ENCODE results near the gene CUX1.

The CUX1 gene

DNA sequence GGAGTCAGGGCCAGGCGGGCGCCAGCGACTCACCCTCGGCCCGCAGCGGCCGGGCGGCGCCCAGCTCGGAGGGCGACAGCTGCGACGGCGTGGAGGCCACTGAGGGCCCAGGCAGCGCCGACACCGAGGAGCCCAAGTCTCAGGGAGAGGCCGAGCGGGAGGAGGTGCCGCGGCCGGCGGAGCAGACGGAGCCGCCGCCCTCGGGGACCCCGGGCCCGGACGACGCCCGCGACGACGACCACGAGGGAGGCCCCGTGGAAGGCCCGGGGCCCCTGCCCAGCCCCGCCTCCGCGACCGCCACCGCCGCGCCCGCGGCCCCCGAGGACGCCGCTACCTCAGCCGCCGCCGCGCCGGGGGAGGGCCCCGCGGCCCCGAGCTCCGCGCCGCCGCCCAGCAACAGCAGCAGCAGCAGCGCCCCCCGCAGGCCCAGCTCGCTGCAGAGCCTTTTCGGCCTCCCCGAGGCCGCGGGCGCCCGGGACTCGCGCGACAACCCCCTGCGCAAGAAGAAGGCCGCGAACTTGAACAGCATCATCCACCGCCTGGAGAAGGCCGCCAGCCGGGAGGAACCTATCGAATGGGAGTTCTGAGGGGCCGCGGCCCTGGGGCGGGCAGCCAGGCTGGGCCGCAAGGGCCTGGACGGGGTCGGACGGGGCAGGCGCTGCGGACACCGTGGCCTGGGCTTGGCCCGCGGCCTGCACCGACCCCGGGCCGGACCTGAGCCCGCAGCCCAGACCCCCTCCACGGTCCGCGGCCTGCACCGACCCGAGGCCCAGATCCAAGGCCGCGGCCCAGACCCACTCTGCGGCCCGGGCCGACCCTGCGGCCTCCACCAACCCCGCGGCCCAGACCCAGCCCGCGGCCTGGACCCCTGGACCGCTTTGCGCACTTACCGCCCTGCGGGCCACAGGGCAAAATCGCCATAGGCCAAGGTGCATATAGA, 431.3 kb downstream of the CUX1 start:
- Mint-ChIP-seq H3K4me3 (no peak overlapping the region), H3K27ac (no peak overlapping the region)
- intact Hi-C loops (cut with micrococcal nuclease) = no loop called here

DNA sequence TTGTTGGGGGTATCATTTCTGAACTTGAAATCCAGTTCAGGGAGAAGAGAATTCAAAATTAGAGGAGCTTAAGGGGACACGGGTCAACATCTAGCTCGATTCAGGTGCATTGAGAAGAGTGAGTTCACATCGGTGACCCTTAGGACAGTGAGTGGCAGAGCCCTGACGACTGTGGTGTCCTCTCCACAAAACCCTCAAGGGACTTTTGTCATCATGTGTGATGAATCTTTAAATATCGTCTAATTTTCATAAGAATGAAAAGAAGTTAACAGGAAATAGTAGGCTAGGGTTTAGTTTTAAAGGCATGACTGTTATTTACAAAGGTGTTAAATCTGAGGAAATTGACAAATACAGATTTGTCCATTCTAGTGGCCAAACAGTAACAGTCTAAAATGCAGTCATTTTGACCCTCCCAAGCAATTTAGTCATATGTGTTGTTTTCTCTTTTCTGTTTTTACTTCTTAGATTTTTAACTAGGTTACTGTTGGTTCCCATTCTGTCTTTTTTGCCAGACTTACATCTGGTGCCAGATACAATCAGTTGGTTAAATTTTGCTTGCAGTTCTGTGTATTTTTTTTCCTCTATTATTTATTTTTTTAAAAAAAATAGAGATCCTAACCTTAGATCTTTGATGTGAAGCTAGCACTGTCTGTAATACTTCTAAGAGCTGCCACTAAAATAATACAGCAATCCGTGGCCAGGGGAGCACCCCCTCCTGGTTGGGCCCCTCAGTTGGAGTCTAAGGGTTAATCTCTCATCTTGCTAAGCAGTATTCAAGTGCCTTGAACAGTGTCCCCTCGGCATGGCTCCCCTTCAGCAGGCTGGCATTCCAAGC, 434.3 kb downstream of the CUX1 start:
- intact Hi-C loops (cut with micrococcal nuclease) = no loop called here
- Mint-ChIP-seq H3K27ac (no peak overlapping the region), H3K36me3 (ENCODE audit: low read depth) (peaks cover 71% of the 10 kb centered on the region), H3K9me3 (no peaks in the 10 kb centered on the region), H3K4me3 (no peak overlapping the region), H3K27me3 (no peaks in the 10 kb centered on the region), H3K4me1 (ENCODE audit: low read depth) (no peaks in the 10 kb centered on the region)

More for the DNA sequence above, 431.3 kb downstream of the CUX1 start:
- H3K9me3 Mint-ChIP-seq = no peaks in the 10 kb centered on the region
- H3K27me3 Mint-ChIP-seq = no peaks in the 10 kb centered on the region
- H3K4me1 Mint-ChIP-seq (ENCODE audit: low read depth) = no peaks in the 10 kb centered on the region
- peaks cover 90% of the 10 kb centered on the region for H3K36me3 Mint-ChIP-seq (ENCODE audit: low read depth)

DNA sequence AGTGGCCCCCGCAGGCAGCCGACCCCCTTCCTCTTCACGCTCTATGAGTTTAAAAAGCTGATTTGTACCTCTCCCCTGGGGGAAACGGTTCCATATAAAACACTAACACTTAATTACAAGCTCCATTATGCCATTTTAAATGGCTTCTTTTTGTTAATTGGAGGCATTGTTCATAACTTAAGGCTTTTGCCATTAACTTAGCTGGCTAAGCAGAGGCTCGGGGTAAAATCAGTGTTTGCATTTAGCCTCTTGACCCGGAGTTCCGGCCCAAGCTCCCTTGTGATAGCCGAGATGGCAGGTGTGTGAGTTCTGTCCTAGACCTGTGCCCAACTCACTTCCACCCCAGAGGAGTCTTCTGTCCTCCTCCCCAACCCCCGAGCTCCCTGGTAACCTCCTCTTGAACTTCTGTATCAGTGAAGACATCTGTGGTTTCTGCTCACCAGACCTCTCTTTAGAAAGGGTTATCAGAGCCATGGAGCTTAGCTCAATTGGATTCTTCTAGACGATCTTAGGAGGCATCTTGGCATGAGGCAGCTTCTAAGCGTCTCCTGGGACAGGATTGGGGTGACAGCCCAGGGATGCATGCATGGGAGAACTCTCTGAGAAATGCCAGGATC, 435.0 kb downstream of the CUX1 start:
- Mint-ChIP-seq H3K36me3 (ENCODE audit: low read depth) (peaks cover 64% of the 10 kb centered on the region), H3K27ac (no peak overlapping the region), H3K27me3 (no peaks in the 10 kb centered on the region), H3K9me3 (no peaks in the 10 kb centered on the region), H3K4me3 (no peak overlapping the region), H3K4me1 (ENCODE audit: low read depth) (no peaks in the 10 kb centered on the region)
- intact Hi-C loops (cut with micrococcal nuclease) = no loop called here

DNA sequence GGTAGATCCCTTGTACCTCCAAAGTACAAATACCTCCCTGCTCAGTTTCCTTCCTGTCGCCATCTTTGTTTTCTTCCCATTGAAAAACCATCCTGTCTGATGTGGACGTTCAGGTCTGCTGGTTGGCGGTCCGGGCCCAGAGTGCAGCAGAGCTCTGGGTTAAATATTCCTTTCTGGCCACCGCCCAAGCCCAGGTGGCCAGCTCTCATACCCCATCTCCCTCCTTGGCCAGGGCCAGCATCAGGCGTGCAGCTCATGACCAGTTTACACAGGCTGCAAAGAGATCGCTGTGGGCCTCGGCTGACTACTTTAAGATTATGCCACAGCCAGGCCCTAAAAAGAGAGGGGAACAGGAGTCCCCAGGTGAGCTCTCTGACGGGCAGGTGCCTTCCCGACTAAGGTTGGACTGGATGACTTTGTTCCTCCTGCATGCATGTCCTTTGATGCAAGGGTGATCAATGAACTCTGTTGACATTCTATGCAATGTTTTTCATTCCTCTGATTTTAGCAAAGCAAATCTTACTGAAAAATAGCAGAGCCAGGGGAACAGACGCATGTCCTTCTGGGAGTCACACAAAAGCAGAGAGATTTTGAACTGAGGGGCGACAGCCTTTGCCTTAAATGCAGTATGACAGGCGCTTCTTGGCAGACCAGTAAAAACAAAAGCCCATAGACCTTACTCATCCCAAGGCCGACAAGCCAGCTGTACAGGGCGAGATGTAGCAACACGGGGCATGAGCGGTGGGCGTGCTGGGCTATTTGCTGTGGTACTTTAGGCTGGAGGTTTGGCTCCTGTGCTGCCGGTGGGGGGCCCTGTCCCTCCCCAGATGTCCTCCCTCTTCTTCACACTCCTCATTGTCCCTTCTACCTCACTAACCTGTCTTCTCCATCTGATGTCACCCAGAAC, 435.9 kb downstream of the CUX1 start:
- H3K27me3 Mint-ChIP-seq = no peaks in the 10 kb centered on the region
- intact Hi-C loops (cut with micrococcal nuclease) = no loop called here
- H3K4me3 Mint-ChIP-seq = no peak overlapping the region
- peaks cover 56% of the 10 kb centered on the region for H3K36me3 Mint-ChIP-seq (ENCODE audit: low read depth)
- no peaks in the 10 kb centered on the region for H3K4me1 Mint-ChIP-seq (ENCODE audit: low read depth)
- no peak overlapping the region for H3K27ac Mint-ChIP-seq
- H3K9me3 Mint-ChIP-seq = no peaks in the 10 kb centered on the region

DNA sequence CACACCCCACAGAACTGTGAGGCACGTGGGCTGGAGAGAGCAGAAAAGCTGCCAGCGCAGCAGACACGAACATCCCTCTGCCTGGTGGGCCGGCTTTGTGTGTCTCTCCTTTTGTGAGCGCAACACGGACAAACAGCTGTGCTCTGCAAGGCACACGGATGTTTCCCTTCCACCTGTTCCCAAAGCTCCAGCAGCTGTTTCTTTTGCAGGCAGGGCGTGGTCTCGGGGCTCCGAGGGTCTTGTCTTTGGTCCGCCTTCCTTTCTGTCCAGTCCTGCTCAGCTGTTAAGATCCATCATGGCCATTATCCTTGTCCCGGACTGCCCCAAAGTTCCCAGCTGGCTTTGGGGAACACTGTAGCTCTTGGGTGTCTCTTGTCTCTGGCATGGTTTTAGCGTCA, 436.5 kb downstream of the CUX1 start:
- no peak overlapping the region for H3K27ac Mint-ChIP-seq
- no peaks in the 10 kb centered on the region for H3K9me3 Mint-ChIP-seq
- intact Hi-C loops (cut with micrococcal nuclease) = no loop called here
- H3K27me3 Mint-ChIP-seq = no peaks in the 10 kb centered on the region
- H3K4me3 Mint-ChIP-seq = no peak overlapping the region
- peaks cover 49% of the 10 kb centered on the region for H3K36me3 Mint-ChIP-seq (ENCODE audit: low read depth)
- H3K4me1 Mint-ChIP-seq (ENCODE audit: low read depth) = no peaks in the 10 kb centered on the region

DNA sequence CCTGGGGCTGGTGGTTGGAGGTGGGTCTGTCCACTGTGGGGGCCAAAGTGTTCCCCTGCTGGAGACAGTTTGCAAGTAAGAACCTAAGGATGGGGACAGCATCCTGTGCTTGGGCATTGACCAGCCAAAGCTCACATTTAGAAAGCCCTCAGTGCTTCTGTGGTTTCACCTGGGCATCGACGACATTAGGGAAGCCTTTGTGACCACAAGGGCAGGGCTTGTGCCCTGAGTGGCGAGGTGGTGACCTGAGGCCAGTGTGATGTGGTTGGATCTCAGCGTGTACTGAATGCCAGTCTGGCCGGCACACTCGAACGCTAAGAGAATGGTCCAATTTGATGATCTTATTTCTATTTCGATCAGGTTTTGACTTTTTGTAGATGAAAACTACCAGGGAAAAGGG, 437.1 kb downstream of the CUX1 start:
- H3K9me3 Mint-ChIP-seq = no peaks in the 10 kb centered on the region

DNA sequence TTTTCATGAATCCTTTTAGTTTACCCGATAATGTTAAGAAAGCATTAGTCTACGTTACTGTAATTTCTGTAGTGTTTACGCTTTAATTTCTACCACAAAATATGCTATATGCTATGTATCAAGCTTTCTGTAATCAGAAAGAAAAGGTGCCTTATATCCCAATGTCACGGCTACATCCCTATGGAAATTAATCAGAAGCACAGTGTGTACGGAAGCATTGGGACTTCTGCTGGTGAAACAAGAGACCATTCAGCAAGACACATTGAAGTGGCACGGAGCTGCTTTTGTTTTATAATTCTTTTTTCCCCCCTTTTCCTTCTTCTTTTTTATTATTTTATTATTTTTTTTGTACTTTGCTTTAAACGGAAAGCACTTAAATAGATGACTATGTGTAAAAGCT, 438.1 kb downstream of the CUX1 start:
- Mint-ChIP-seq H3K36me3 (ENCODE audit: low read depth) (peaks cover 34% of the 10 kb centered on the region), H3K9me3 (no peaks in the 10 kb centered on the region), H3K4me3 (no peak overlapping the region), H3K4me1 (ENCODE audit: low read depth) (no peaks in the 10 kb centered on the region), H3K27me3 (no peaks in the 10 kb centered on the region), H3K27ac (no peak overlapping the region)
- intact Hi-C loops (cut with micrococcal nuclease) = no loop called here

More for the DNA sequence above, 437.1 kb downstream of the CUX1 start:
- Mint-ChIP-seq H3K4me1 (ENCODE audit: low read depth) (no peaks in the 10 kb centered on the region), H3K27me3 (no peaks in the 10 kb centered on the region), H3K27ac (no peak overlapping the region), H3K4me3 (no peak overlapping the region), H3K36me3 (ENCODE audit: low read depth) (peaks cover 44% of the 10 kb centered on the region)
- intact Hi-C loops (cut with micrococcal nuclease) = no loop called here

DNA sequence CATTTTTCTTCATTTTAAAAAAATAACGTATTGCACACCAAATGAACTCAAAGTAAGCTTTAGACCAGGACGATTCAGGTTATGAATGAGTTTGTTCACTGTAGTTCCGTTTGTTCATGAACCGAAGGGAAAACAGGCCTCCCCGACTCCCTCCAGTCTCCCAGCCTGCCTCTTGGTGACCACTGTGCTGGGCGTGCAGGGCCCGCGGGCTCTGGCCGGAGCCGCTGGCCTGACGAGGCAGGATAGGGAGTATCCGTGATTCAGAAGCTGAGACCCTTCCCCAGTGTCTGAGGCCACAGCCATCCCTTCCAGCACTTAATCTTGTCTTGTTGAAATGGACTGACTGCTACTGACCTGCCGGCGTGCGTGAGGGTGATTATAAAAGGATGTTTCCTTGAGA, 438.5 kb downstream of the CUX1 start:
- Mint-ChIP-seq H3K4me3 (no peak overlapping the region), H3K4me1 (ENCODE audit: low read depth) (no peaks in the 10 kb centered on the region), H3K27me3 (no peaks in the 10 kb centered on the region), H3K9me3 (no peaks in the 10 kb centered on the region), H3K36me3 (ENCODE audit: low read depth) (peaks cover 31% of the 10 kb centered on the region), H3K27ac (no peak overlapping the region)
- intact Hi-C loops (cut with micrococcal nuclease) = no loop called here

DNA sequence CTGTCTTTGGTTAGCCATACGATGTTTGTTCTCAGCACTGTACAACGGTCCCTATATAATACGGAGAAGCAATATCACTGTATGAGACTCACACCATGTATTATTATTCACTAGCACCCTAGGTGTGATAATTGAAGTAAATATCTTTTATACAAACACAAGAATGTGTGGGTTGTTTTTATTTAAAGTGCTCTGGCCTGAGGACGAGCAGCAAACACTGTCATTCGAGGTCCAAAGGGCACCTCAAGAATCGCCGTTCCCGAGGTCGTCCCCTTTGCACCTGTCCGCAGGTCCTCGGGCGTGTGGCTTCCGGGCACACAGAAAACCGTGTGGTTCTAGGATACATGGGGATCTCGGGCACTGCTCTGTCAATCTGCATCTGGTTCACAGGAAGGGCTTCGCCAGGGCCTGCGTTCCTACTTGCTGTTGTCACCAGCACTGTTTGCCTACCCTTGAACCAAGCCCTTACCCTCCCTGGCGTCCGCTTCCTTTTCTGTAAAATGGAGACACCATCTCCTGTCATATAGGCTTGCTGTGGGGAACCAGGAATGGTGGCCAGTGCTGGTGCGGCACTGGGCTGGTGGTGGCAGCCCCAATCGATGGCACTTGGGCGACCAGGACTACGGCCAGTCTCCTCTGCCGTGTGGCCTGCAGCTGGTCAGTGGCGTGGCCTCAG, 440.8 kb downstream of the CUX1 start:
- Mint-ChIP-seq H3K9me3 (no peaks in the 10 kb centered on the region), H3K36me3 (ENCODE audit: low read depth) (peaks cover 12% of the 10 kb centered on the region), H3K4me3 (no peak overlapping the region), H3K27ac (no peak overlapping the region), H3K4me1 (ENCODE audit: low read depth) (no peaks in the 10 kb centered on the region), H3K27me3 (no peaks in the 10 kb centered on the region)
- intact Hi-C loops (cut with micrococcal nuclease) = no loop called here

DNA sequence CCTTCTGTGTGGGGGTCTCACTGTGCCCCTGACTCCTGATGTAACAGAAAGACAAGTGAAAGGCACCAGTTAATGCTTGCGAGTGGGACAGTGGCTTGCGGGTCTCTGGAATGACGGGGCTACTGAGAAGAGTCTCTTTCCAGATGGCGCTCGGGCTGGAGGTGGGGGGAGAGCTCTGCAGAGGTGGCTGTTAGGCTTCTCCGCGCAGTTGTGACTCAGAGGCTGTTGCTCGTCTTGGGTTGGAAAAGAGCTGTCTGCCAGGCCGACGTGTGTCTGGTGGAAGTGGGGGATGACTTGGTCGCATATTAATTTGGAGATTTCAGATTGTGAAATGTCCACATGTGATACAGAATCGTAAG, 441.3 kb downstream of the CUX1 start:
- intact Hi-C loops (cut with micrococcal nuclease) = no loop called here
- no peaks in the 10 kb centered on the region for H3K9me3 Mint-ChIP-seq
- no peak overlapping the region for H3K4me3 Mint-ChIP-seq
- H3K27me3 Mint-ChIP-seq = no peaks in the 10 kb centered on the region
- no peak overlapping the region for H3K27ac Mint-ChIP-seq
- no peaks in the 10 kb centered on the region for H3K4me1 Mint-ChIP-seq (ENCODE audit: low read depth)
- H3K36me3 Mint-ChIP-seq (ENCODE audit: low read depth) = peaks cover 7% of the 10 kb centered on the region

DNA sequence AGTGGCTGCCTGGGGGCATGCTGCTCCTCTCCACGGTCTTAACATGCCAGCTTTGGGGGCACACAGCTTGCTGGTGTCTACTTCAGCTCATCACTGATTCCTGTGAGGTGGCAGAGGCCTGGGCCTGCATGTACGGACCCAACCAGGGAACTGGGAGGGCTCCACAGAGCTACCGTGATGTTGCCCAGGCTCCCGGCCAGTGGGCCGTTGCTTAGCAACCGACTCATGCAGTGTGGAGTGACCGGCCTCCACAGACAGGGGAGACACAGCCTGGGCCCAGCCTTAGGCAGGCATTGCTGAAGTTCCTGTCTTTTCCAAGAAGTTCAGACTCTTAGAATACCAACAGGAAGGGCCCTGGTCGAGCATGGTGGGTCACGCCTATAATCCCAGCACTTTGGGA, 443.4 kb downstream of the CUX1 start:
- H3K4me3 Mint-ChIP-seq = no peak overlapping the region
- no peaks in the 10 kb centered on the region for H3K9me3 Mint-ChIP-seq
- H3K27ac Mint-ChIP-seq = no peak overlapping the region
- intact Hi-C loops (cut with micrococcal nuclease) = no loop called here
- peaks cover 9% of the 10 kb centered on the region for H3K4me1 Mint-ChIP-seq (ENCODE audit: low read depth)
- H3K36me3 Mint-ChIP-seq (ENCODE audit: low read depth) = no peaks in the 10 kb centered on the region
- H3K27me3 Mint-ChIP-seq = no peaks in the 10 kb centered on the region

DNA sequence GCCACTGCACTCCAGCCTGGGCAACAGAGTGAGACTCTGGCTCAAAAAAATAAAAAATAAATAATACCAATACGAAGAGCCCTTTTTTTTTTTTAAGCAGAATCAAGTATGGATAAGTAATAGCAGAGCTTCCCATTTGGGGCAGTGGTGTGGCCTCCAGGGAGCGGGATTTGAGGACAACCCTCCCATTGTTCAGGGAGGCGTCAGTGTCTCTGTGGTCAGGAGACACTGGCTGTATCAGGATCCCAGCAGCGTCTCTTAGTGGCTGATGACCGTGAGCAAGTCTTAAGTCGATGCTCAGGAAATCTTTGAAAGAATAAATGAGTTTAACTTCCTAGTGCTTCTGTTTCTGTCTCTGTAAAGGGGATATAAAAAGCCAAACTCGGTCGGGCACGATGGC, 444.0 kb downstream of the CUX1 start:
- Mint-ChIP-seq H3K4me3 (no peak overlapping the region), H3K36me3 (ENCODE audit: low read depth) (no peaks in the 10 kb centered on the region), H3K9me3 (no peaks in the 10 kb centered on the region), H3K4me1 (ENCODE audit: low read depth) (peaks cover 9% of the 10 kb centered on the region), H3K27ac (no peak overlapping the region), H3K27me3 (no peaks in the 10 kb centered on the region)
- intact Hi-C loops (cut with micrococcal nuclease) = no loop called here

DNA sequence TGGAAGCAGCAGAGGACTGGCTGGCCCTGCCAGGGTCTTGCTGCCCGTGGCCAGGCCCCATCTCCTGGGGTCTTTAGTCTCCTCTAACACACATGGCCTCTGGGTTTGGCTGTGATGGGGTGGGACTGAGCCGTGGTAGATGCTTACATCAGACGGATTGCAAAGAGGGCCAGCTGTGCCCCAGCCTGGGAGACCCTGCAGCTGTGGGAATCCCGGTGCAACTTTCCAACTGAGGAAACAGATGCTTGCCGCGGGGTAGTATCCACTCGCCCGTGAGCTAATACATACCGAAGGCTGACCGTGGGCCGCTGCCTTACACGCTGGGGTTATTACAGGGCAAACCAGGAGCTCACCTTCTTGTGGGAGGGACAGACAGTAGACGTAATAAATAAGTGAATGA, 445.1 kb downstream of the CUX1 start:
- intact Hi-C loops (cut with micrococcal nuclease) = no loop called here
- H3K36me3 Mint-ChIP-seq (ENCODE audit: low read depth) = no peaks in the 10 kb centered on the region
- H3K4me3 Mint-ChIP-seq = no peak overlapping the region
- H3K9me3 Mint-ChIP-seq = no peaks in the 10 kb centered on the region
- no peak overlapping the region for H3K27ac Mint-ChIP-seq
- peaks cover 9% of the 10 kb centered on the region for H3K4me1 Mint-ChIP-seq (ENCODE audit: low read depth)
- no peaks in the 10 kb centered on the region for H3K27me3 Mint-ChIP-seq
